Right lobe of liver (tissue), 4 donors: ENCODE measurements around the gene NENF.

Source experiments
- CTCF ChIP-seq, 4 donors: fragments of 200-600 bp in 3 of 4; fragments of 450-650 bp in 1 of 4; IDR thresholded peaks; one replicate each; pipeline versions ENCODE4 v1.5.1 to v1.8.0; 2016 to 2022; ENCODE audit warnings: antibody characterized with exemption in 4 of 4, mild to moderate bottlenecking in 2 of 4
- POLR2A ChIP-seq: fragments of 450-650 bp; IDR thresholded peaks from one replicate; pipeline ENCODE4 v1.6.1; 2017; ENCODE audit warnings: antibody characterized with exemption, mild to moderate bottlenecking
- donor health status: DM: no; HTN: no; CAD: no.
- donor health status: DM: no; HTN: no; CAD: no.
- donor health status: DM: no; HTN: yes; CAD: no.

DNA sequence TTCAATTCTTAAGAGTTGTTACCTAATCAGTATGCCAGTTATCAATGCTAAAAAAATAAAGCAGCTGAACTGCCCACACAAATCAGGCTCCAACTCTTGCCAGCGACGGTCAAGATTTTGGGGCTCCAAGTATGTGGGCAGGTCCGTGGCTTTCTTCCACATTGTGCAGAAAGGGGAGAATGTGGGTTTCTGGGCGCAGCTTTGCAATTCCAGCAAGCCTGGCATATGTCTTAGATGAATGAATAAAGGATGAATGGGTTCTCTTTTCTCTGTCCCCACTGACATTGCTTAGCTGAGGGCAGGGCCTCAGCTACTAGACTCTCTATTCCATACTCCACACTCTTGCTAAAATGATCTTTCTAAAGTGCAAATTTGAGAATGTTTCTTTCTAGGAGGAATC lies 42.4 kb downstream of the NENF start:
- TF ChIP-seq CTCF (IDR thresholded peaks at IDR 0.05) (no peak), POLR2A (no peak)
